GM12892 (cell line): ENCODE results near the gene SLC26A4.

Experiments
- POLR2A ChIP-seq: IDR thresholded peaks from 2 replicates; pipeline ENCODE4 v1.6.1; 2011; ENCODE audit warnings: low read depth, low read length, control low read depth
- POLR2AphosphoS5 ChIP-seq: IDR thresholded peaks from 2 replicates; pipeline ENCODE4 v1.6.1; 2011; ENCODE audit warnings: low read depth, low read length, control low read depth
- TAF1 ChIP-seq: IDR thresholded peaks from 2 replicates; pipeline ENCODE4 v1.6.1; 2011; ENCODE audit warnings: low read depth, mild to moderate bottlenecking, control low read depth, low read length, borderline replicate concordance

DNA sequence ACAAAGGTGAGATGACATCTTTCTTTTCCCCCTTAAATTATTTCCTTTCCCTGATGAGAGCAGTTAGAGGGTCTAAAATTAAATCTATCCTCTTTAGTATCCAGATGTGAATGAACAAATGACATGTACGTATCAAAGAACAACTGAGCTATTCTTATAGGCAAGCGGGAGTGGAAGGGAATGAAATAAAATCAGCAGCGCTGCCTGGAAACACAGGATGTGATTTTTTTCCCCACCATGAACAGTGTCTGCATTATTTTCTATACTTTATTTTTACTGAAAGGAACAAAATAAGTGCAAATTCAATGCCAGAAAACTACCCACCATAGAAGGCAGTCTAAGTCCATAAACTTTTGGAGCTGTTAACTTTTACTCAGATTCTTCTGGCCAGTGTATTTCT, 40.6 kb downstream of the SLC26A4 start:
- TF ChIP-seq POLR2AphosphoS5 (no peak), POLR2A (no peak), TAF1 (no peak)
